ENCODE data around the gene RAB30. TPM values are rescaled to one million over a fixed set of nuclear protein-coding genes. Genes with fewer than 3 reads are reported as not detected.

The RAB30 gene
- total RNA-seq, 1 donor = 25.9 TPM

DNA sequence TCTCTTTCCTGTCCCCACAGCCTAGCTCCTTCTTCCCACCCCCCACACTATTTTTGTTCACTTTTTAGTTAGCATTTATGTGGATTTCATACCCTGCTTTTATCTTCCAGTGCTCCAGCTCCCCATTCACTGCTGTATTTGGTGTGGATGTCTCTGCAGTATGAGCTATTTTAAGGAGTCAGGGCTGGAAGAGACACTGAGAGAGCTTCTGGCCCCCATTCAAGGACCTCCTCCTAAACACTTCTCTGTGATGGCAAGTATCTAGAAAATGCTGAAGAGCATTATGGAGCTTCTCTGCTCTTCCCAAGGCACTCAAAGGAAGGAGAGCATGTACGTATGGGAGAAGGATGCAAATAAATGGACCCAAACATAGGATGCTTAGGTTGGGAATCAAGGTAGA lies 79.5 kb downstream of the RAB30 start:
- DNase-seq (ENCODE audit: low read depth) = no peak
- H3K4me3 ChIP-seq (ENCODE audit: low read depth, low read length) = no peak overlapping the region
- TF ChIP-seq, protein P1, sequence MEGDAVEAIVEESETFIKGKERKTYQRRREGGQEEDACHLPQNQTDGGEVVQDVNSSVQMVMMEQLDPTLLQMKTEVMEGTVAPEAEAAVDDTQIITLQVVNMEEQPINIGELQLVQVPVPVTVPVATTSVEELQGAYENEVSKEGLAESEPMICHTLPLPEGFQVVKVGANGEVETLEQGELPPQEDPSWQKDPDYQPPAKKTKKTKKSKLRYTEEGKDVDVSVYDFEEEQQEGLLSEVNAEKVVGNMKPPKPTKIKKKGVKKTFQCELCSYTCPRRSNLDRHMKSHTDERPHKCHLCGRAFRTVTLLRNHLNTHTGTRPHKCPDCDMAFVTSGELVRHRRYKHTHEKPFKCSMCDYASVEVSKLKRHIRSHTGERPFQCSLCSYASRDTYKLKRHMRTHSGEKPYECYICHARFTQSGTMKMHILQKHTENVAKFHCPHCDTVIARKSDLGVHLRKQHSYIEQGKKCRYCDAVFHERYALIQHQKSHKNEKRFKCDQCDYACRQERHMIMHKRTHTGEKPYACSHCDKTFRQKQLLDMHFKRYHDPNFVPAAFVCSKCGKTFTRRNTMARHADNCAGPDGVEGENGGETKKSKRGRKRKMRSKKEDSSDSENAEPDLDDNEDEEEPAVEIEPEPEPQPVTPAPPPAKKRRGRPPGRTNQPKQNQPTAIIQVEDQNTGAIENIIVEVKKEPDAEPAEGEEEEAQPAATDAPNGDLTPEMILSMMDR (IDR thresholded peaks at IDR 0.05; ENCODE audit: insufficient read depth, low read length) = no peak

DNA sequence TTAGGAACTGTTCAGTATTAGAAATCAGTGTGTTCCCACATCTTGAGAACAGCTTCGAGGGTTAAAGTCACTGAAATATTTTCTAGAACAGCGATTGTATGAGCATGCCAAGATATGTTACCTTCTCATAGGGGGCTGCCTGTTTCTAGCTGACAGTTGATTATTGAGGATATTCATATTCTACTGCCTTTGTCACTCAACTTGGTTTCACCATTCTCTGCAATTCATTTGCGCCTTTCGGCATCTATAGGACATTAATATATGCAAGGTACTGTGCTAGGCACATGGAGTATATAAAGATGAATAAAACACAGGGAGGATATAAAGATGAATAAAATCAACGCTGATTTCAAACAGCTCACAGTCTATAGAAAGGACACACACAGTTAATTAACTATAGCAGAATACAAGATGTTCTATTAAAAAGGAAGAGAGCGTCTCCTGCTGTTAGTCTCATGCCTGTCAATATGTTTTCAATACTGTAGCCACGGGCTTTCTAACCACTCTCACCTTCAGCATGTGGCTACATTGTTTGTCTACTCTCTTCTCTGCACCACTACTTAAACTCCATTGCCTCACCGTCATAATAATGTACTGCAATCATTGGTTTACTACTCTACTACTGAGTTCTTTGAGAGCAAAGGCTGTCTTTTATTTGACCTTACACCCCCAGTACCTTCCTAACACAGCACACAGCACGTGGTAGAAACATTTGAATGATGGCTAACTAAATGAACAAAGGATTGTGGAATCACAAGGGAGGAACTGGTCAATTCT lies 81.9 kb downstream of the RAB30 start:
- H3K4me3 ChIP-seq (ENCODE audit: low read depth, low read length) = no peak overlapping the region
- DNase-seq (ENCODE audit: low read depth) = no peak
- TF ChIP-seq, protein P1 (IDR thresholded peaks at IDR 0.05; ENCODE audit: insufficient read depth, low read length) = no peak

DNA sequence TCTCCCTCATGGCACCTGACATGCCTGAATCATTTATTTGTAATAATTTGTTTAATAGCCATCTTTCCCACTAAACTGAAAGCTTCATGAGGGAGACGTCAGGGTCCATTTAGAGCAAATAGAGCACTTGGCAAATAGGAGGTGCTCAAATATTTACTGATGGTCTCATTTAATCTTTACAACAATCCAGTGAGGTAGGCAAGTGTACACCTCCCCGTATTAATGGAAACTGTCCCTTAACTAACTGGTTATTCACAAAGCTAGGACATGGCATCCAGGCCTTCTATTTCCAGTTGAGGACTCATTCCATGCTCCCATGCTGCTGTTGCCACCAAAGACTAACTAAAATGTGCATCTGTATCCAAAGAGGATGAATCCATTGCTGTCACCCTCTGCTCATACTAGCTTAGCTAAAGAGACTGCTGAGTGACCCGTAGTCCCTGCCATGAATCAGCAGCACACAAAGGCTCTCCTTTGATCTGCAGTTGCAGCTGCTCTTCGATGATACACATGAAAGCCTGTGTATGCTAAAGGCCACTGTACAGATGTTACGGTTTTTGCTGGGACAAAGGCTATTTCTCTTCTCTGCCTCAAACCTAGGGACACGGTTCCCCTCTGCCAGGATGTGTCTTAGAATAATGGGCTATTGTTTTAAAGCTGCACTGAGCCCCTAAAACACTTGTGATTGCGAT lies 82.6 kb downstream of the RAB30 start:
- TF ChIP-seq, protein P1 (IDR thresholded peaks at IDR 0.05; ENCODE audit: insufficient read depth, low read length) = no peak
- DNase-seq (ENCODE audit: low read depth) = no peak
- no peak overlapping the region for H3K4me3 ChIP-seq (ENCODE audit: low read depth, low read length)

DNA sequence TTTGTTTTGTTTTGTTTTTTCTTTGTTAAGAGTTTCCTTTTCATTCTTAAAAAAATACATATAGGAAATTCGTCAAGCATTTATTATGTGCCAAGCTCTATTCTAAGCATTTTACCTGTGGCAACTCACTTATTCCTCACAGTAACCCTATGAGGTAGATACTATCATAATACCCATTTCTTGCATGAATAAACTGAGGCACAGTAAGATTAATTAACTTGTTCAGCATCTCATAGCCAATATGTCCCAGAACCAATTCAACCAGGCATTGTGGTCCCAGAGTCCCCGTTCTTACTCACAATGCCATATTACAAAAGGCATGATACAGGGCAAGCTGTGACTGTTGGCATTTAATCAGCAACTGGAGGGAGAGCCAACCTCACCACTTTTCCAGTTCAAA lies 83.7 kb downstream of the RAB30 start:
- TF ChIP-seq, protein P1 (IDR thresholded peaks at IDR 0.05; ENCODE audit: insufficient read depth, low read length) = no peak
- DNase-seq (ENCODE audit: low read depth) = no peak

DNA sequence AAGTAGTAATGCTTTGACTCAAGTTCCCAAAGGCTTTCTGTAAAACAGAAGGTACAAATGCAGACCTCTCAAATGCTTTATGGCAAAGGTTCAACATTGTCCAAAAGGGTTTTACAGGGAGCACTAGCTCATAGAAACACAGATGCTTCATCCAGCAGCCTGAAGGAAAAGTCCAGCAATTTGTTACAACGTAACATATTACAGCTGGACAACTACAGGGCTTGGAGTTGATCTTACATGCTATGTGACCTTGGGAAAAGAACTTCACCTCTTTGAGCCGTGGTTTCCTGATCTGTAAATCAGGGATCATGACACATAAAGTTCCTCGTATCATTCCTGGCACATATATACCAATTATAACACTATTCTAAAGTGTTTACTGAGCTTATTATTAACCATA lies 85.3 kb downstream of the RAB30 start:
- TF ChIP-seq, protein P1 (IDR thresholded peaks at IDR 0.05; ENCODE audit: insufficient read depth, low read length) = no peak
- no peak for DNase-seq (ENCODE audit: low read depth)
- no peak overlapping the region for H3K4me3 ChIP-seq (ENCODE audit: low read depth, low read length)

More for the DNA sequence above, 83.7 kb downstream of the RAB30 start:
- H3K4me3 ChIP-seq (ENCODE audit: low read depth, low read length) = no peak overlapping the region

DNA sequence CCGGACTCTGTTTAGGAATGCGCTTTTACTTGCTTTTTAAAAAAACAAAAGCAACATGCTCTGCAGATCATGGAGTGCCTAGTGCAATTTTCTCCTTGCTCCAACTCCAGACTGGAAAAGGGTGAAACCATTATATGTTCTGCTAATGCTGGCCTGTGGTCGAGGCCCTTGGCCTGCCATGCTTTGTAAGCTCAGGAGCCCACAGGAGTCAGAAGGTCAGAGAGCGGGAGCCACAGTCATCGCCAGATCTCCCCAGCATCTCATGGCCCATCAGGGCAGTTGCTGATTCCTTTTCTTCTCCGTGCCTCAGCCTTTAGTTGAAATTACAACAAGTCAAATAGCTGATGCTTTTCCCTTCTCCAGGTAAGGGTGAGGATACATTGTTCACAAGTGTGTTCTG lies 89.8 kb downstream of the RAB30 start:
- H3K4me3 ChIP-seq (ENCODE audit: low read depth, low read length) = no peak overlapping the region
- no peak for DNase-seq (ENCODE audit: low read depth)
- TF ChIP-seq, protein P1 (IDR thresholded peaks at IDR 0.05; ENCODE audit: insufficient read depth, low read length) = no peak
